Measurements from ENCODE around the gene KPNA6.

The KPNA6 gene

DNA sequence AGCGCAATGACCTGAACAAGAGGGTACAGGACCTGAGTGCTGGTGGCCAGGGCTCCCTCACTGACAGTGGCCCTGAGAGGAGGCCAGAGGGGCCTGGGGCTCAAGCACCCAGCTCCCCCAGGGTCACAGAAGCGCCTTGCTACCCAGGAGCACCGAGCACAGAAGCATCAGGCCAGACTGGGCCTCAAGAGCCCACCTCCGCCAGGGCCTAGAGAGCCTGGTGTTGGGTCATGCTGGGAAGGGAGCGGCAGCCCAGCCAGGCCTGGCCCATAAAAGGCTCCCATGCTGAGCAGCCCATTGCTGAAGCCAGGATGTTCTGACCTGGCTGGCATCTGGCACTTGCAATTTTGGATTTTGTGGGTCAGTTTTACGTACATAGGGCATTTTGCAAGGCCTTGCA, 87.1 kb downstream of the KPNA6 start:
- no peak for DNase-seq (ENCODE audit: low read depth)
- H3K4me3 ChIP-seq (ENCODE audit: low read length): no peak overlapping the region
- TF ChIP-seq CTCF (conservative IDR thresholded peaks at IDR 0.05; ENCODE audit: low read depth, low read length): no peak

DNA sequence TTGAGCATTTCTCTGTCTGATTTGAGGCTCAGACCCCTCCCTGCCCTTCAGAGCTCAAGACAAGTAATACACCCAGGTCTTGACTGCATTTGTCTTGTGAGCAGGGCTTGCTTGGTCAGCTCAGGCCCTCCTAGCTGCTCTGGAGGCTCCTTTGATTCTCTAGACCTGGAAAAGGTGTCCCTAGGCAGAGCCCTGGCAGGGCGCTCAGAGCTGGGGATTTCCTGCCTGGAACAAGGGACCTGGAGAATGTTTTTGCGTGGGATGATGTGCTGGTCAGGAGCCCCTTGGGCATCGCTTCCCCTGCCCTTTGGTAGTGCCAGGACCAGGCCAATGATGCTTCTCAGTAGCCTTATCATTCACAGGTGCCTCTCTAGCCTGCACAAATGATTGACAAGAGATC, 87.7 kb downstream of the KPNA6 start:
- no peak for DNase-seq (ENCODE audit: low read depth)
- no peak for TF ChIP-seq CTCF (conservative IDR thresholded peaks at IDR 0.05; ENCODE audit: low read depth, low read length)
- no peak overlapping the region for H3K4me3 ChIP-seq (ENCODE audit: low read length)

DNA sequence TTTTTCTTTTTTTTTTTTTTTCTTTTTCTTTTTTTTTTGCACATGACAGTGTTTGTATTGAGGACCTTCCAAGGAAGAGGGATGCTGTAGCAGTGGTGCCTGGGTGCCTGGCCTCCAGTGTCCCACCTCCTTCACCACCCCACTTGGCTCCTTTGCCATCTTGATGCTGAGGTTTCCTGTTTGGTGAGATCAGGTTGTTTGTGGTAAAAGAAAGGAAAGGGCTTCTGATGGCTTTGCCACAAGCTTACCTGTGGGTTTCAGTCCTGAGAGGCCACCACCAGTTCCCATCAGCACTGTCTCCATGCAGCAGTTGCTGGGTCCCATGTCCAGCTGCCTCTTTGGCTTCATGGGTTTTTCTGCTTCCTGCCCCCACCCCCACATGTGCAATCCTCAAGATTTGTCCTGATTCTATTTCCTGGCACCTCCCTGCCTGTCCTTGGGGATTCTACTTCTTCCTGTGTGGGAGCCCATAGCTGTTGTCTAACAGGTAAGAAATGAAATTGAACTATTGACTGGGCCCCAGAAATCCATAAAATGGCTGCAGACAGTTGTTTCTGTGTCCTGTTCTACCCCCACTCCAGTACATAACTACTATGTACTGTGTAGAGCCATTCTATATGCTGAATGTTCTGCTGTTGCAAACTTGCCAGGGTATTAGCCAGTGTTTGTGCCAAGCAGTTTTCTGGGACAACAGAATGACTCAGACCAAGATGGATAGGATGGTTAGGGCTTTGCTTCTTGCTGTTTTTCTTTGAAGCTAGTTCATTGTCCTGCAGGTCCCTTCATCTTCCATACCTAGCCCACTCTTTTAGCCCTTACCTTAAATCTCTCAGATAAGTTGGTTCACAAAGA, 88.3 kb downstream of the KPNA6 start:
- TF ChIP-seq CTCF (conservative IDR thresholded peaks at IDR 0.05; ENCODE audit: low read depth, low read length): no peak
- no peak for DNase-seq (ENCODE audit: low read depth)
- no peak overlapping the region for H3K4me3 ChIP-seq (ENCODE audit: low read length)

GRCh38 chr1:32197074-32197473, 89.2 kb downstream of the KPNA6 start:
- DNase-seq (ENCODE audit: low read depth): no peak
- H3K4me3 ChIP-seq (ENCODE audit: low read length): no peak overlapping the region
- TF ChIP-seq CTCF (conservative IDR thresholded peaks at IDR 0.05; ENCODE audit: low read depth, low read length): no peak

- DNase-seq (ENCODE audit: low read depth): no peak
- H3K4me3 ChIP-seq (ENCODE audit: low read length): no peak overlapping the region
- no peak for TF ChIP-seq CTCF (conservative IDR thresholded peaks at IDR 0.05; ENCODE audit: low read depth, low read length)
Observed at GRCh38 chr1:32197837-32198236, 90.0 kb downstream of the KPNA6 start.

GRCh38 chr1:32198237-32199042, 90.6 kb downstream of the KPNA6 start:
- H3K4me3 ChIP-seq (ENCODE audit: low read length): no peak overlapping the region
- no peak for TF ChIP-seq CTCF (conservative IDR thresholded peaks at IDR 0.05; ENCODE audit: low read depth, low read length)
- no peak for DNase-seq (ENCODE audit: low read depth)
